HCT116 (cell line): ENCODE data around the gene KHDC4. TPM values are rescaled to one million over a fixed set of nuclear protein-coding genes. Genes with fewer than 3 reads are reported as not detected.

Source experiments
- ATAC-seq: fragments of 200-7000 bp; cut with Tn5 transposase; 2 replicates; pipeline ENCODE4 v1.9.1; 2020; ENCODE audit warnings: mild to moderate bottlenecking, moderate library complexity
- Bru-seq: library from RNA; stranded (reverse); fragments of 400-500 nt; gene quantifications from one replicate; lab custom pipeline; 2021; lab: Mats Ljungman, UMichigan
- BruChase-seq, 2 experiments: library from RNA; stranded (reverse); fragments of 400-500 nt; gene quantifications; one replicate each; lab custom pipeline; 2021; lab: Mats Ljungman, UMichigan
- BruUV-seq: library from RNA; stranded (reverse); fragments of 400-500 nt; replicated peaks from 2 replicates; lab custom pipeline; 2021; lab: Mats Ljungman, UMichigan
- CTCF ChIA-PET: fragments of 300-600 bp; sonication (Branson Sonifier 250); formaldehyde crosslinking; loops from one replicate; lab custom pipeline; 2021; ENCODE audit warnings: antibody characterized with exemption; lab: Charles Lee
- POLR2A ChIA-PET: fragments of 300-600, 350-600 bp; sonication (Branson Sonifier 250); formaldehyde crosslinking; loops from one replicate; lab custom pipeline; 2021; ENCODE audit warnings: antibody characterized with exemption; lab: Charles Lee
- RAD21 ChIA-PET, 2 experiments: fragments of 300-600 bp; sonication (Branson Sonifier 250); formaldehyde crosslinking; loops; one replicate each; lab custom pipeline; 2023; ENCODE audit warnings: low total read pairs in 2 of 2; ENCODE audit not compliant: uncharacterized antibody in 2 of 2, unreplicated experiment in 2 of 2, low non-redundant PET in 1 of 2; lab: Charles Lee
- DNase-seq: peaks from one replicate; pipeline ENCODE4 v3.0.0-alpha.2; 2010; ENCODE audit warnings: low read depth, low spot score
- H2AFZ ChIP-seq: fragments of 200-600 bp; shearing (Covaris generic), sonication (generic); 2 replicates; pipeline ENCODE4 v1.6.1; 2017; ENCODE audit warnings: low read depth, mixed run types, mixed read lengths, antibody characterized with exemption, low read length; ENCODE audit not compliant: poor library complexity, severe bottlenecking
- H3K27ac ChIP-seq: 2 replicates; pipeline ENCODE4 v1.5.1; 2012; ENCODE audit warnings: low read depth, low read length
- H3K27me3 ChIP-seq: fragments of 200-600 bp; sonication (generic); 2 replicates; pipeline ENCODE4 v1.6.1; 2016; ENCODE audit warnings: mixed run types, low read length, mixed read lengths; ENCODE audit not compliant: insufficient read depth
- H3K36me3 ChIP-seq, 2 experiments: fragments of 200-500 bp in 1 of 2; fragments of 200-600 bp in 1 of 2; sonication (Bioruptor generic) in 1 of 2; sonication (generic) in 1 of 2; 2 replicates each; pipeline versions ENCODE4 v1.5.1 to v1.6.1; 2014 to 2016; ENCODE audit warnings: low read length in 2 of 2, inconsistent platforms in 1 of 2, mixed read lengths in 1 of 2, mixed run types in 1 of 2; ENCODE audit not compliant: insufficient read depth in 2 of 2, control insufficient read depth in 1 of 2
- H3K4me1 ChIP-seq, 2 experiments: fragments of 200-600 bp in 1 of 2; sonication (generic) in 1 of 2; 2 replicates each; pipeline versions ENCODE4 v1.5.1 to v1.6.1; 2012 to 2017; ENCODE audit warnings: low read length in 2 of 2, inconsistent platforms in 1 of 2, mild to moderate bottlenecking in 1 of 2, mixed read lengths in 1 of 2, mixed run types in 1 of 2, moderate library complexity in 1 of 2; ENCODE audit not compliant: insufficient read depth in 2 of 2, control insufficient read depth in 1 of 2
- H3K4me2 ChIP-seq: fragments of 200-600 bp; sonication (generic); 2 replicates; pipeline ENCODE4 v1.6.1; 2017; ENCODE audit warnings: mixed run types, low read length, mixed read lengths
- H3K4me3 ChIP-seq, 2 experiments: fragments of 200-600 bp in 1 of 2; sonication (generic) in 1 of 2; replicated peaks in 1 of 2; 2 replicates each; pipeline ENCODE4 v1.5.1; 2011 to 2016; ENCODE audit warnings: low read length in 2 of 2, control low read depth in 1 of 2, low read depth in 1 of 2, mild to moderate bottlenecking in 1 of 2, mixed read lengths in 1 of 2, mixed run types in 1 of 2
- H3K79me2 ChIP-seq: fragments of 200-600 bp; sonication (generic); 2 replicates; pipeline ENCODE4 v1.6.1; 2017; ENCODE audit warnings: mild to moderate bottlenecking, mixed run types, low read length, moderate library complexity, mixed read lengths; ENCODE audit not compliant: insufficient read depth
- H3K9ac ChIP-seq: fragments of 200-600 bp; sonication (generic); 2 replicates; pipeline ENCODE4 v1.6.1; 2016; ENCODE audit warnings: low read length, mixed read lengths
- H3K9me2 ChIP-seq: fragments of 200-600 bp; sonication (generic), shearing (Covaris generic); 2 replicates; pipeline ENCODE4 v1.6.1; 2017; ENCODE audit warnings: mixed run types, mild to moderate bottlenecking, moderate library complexity; ENCODE audit not compliant: insufficient read depth
- H3K9me3 ChIP-seq, 2 experiments: fragments of 200-500 bp in 1 of 2; fragments of 200-600 bp in 1 of 2; sonication (Bioruptor generic) in 1 of 2; sonication (generic) in 1 of 2; 2 replicates each; pipeline ENCODE4 v1.6.1; 2014 to 2017; ENCODE audit warnings: low read length in 2 of 2, mixed read lengths in 2 of 2, inconsistent platforms in 1 of 2, low read depth in 1 of 2, mild to moderate bottlenecking in 1 of 2, mixed run types in 1 of 2, moderate library complexity in 1 of 2; ENCODE audit not compliant: control insufficient read depth in 1 of 2, insufficient read depth in 1 of 2
- H4K20me1 ChIP-seq: fragments of 200-600 bp; sonication (generic), shearing (Covaris generic); 2 replicates; pipeline ENCODE4 v1.6.1; 2017; ENCODE audit warnings: mixed run types, mild to moderate bottlenecking, moderate library complexity; ENCODE audit not compliant: insufficient read depth
- ATF3 ChIP-seq: IDR thresholded peaks from 2 replicates; pipeline ENCODE4 v1.6.1; 2012
- CBX3 ChIP-seq: IDR thresholded peaks from 2 replicates; pipeline ENCODE4 v1.6.1; 2012; ENCODE audit warnings: low read depth
- CEBPB ChIP-seq: IDR thresholded peaks from 2 replicates; pipeline ENCODE4 v1.6.1; 2012; ENCODE audit warnings: low read depth
- CTCF ChIP-seq, 3 experiments: fragments of 200-600 bp in 1 of 3; sonication (generic) in 1 of 3; IDR thresholded peaks in 2 of 3; conservative IDR thresholded peaks in 1 of 3; 2 replicates each; pipeline ENCODE4 v1.5.1; 2012 to 2017; ENCODE audit warnings: low read depth in 2 of 3, low read length in 2 of 3, antibody characterized with exemption in 1 of 3, borderline replicate concordance in 1 of 3, control low read depth in 1 of 3, mild to moderate bottlenecking in 1 of 3, mixed read lengths in 1 of 3, mixed run types in 1 of 3, moderate library complexity in 1 of 3; ENCODE audit not compliant: insufficient read depth in 1 of 3
- EGR1 ChIP-seq: IDR thresholded peaks from 2 replicates; pipeline ENCODE4 v1.6.1; 2012; ENCODE audit warnings: low read depth
- ELF1 ChIP-seq: IDR thresholded peaks from 2 replicates; pipeline ENCODE4 v1.6.1; 2012; ENCODE audit warnings: low read depth, borderline replicate concordance
- EZH2 ChIP-seq: fragments of 200-600 bp; sonication (generic); IDR thresholded peaks from 2 replicates; pipeline ENCODE4 v1.6.1; 2017; ENCODE audit warnings: antibody characterized with exemption, mixed run types
- EZH2phosphoT487 ChIP-seq: fragments of 200-600 bp; IDR thresholded peaks from 2 replicates; pipeline ENCODE4 v1.6.1; 2018; ENCODE audit warnings: antibody characterized with exemption, borderline replicate concordance
- FOSL1 ChIP-seq: IDR thresholded peaks from 2 replicates; pipeline ENCODE4 v1.6.1; 2012; ENCODE audit warnings: low read depth
- JUND ChIP-seq: IDR thresholded peaks from 2 replicates; pipeline ENCODE4 v1.6.1; 2012
- MAX ChIP-seq: IDR thresholded peaks from 2 replicates; pipeline ENCODE4 v1.6.1; 2012
- POLR2A ChIP-seq: IDR thresholded peaks from 2 replicates; pipeline ENCODE4 v1.7.0; 2011; ENCODE audit warnings: borderline replicate concordance; ENCODE audit not compliant: insufficient read depth, insufficient read length; ENCODE audit errors: extremely low read depth
- POLR2AphosphoS5 ChIP-seq: IDR thresholded peaks from 2 replicates; pipeline ENCODE4 v1.6.1; 2011; ENCODE audit warnings: mild to moderate bottlenecking, low read depth, low read length, moderate library complexity
- RAD21 ChIP-seq: IDR thresholded peaks from 2 replicates; pipeline ENCODE4 v1.6.1; 2012; ENCODE audit warnings: low read depth, mild to moderate bottlenecking
- SIN3A ChIP-seq: IDR thresholded peaks from 2 replicates; pipeline ENCODE4 v1.6.1; 2012; ENCODE audit warnings: low read depth
- SP1 ChIP-seq: IDR thresholded peaks from 2 replicates; pipeline ENCODE4 v1.6.1; 2012; ENCODE audit warnings: low read depth
- SRF ChIP-seq: IDR thresholded peaks from 2 replicates; pipeline ENCODE4 v1.6.1; 2012; ENCODE audit warnings: low read depth
- TCF7L2 ChIP-seq: IDR thresholded peaks from 2 replicates; pipeline ENCODE4 v1.7.0; 2011; ENCODE audit warnings: borderline replicate concordance, inconsistent platforms; ENCODE audit not compliant: insufficient read depth, insufficient read length; ENCODE audit errors: extremely low read depth
- YY1 ChIP-seq: IDR thresholded peaks from 2 replicates; pipeline ENCODE4 v1.6.1; 2011; ENCODE audit warnings: low read length, low read depth, moderate library complexity, mild to moderate bottlenecking; ENCODE audit not compliant: insufficient replicate concordance; ENCODE audit errors: extremely low read depth
- ZBTB33 ChIP-seq: IDR thresholded peaks from 2 replicates; pipeline ENCODE4 v1.6.1; 2011; ENCODE audit warnings: mild to moderate bottlenecking, low read length, moderate library complexity; ENCODE audit not compliant: insufficient replicate concordance; ENCODE audit errors: extremely low read depth
- ZFX ChIP-seq: fragments of 450-650 bp; IDR thresholded peaks from 2 replicates; pipeline ENCODE4 v1.6.1; 2017
- ZNF274 ChIP-seq: fragments of 200-500 bp; sonication (Bioruptor generic); IDR thresholded peaks from 2 replicates; pipeline ENCODE4 v1.6.1; 2014; ENCODE audit warnings: mild to moderate bottlenecking, low read depth, low read length, inconsistent platforms
- intact Hi-C: fragments of 100-400 bp; cut with micrococcal nuclease; formaldehyde crosslinking; loops from 2 replicates; pipeline ENCODE4 v1.10.0; 2022
- long read RNA-seq: library from polyadenylated mRNA; unstranded; transcript quantifications from one replicate; pipeline ENCODE4 v2.0.0, GENCODE V29; 2021; ENCODE audit not compliant: unreplicated experiment
- polyA plus RNA-seq: library from polyadenylated mRNA; unstranded; fragments of >200 nt; gene quantifications from 2 replicates; pipeline ENCODE4 v1.2.1, GENCODE V29; 2012; ENCODE audit warnings: missing spikeins
- total RNA-seq: library from RNA; stranded (reverse); gene quantifications from one replicate; pipeline ENCODE4 v1.2.1, GENCODE V29; 2021; ENCODE audit not compliant: unreplicated experiment

KHDC4 gene
- total RNA-seq (60.7 TPM), Bru-seq, nascent RNA (percentile 97 among the genes with signal in this experiment), BruChase-seq, experiment 1, labeled RNA remaining after a 6-hour chase (percentile 93 among the genes with signal in this experiment), BruChase-seq, experiment 2, labeled RNA remaining after a 2-hour chase (percentile 96 among the genes with signal in this experiment)
- 31.2 and 37.0 TPM in 2 replicates for polyA plus RNA-seq
- long read RNA-seq, transcript KHDC4-203 (14 exons, 2,947 nt) = major isoform, 7 of 16 reads
- long read RNA-seq, partial matches to known transcripts = 1 of 16 reads
- long read RNA-seq, other reads (novel, unspliced or antisense) = 8 of 16 reads

- ChIA-PET RAD21 (no interaction called here), CTCF (interaction anchor here (2.6 kb wide), 1 partner anchor 55 kb away, joined by 6 read pairs; no protein-coding TSS in a partner anchor), POLR2A (interaction anchor here (0.8 to 3.8 kb wide), 10 partner anchors 10 to 63 kb away, joined by 3 to 20 read pairs (median 4); partner anchors contain the start of gene ARHGEF2)
- H3K4me2 ChIP-seq = peak within 1 kb of the TSS; percentile 88
- intact Hi-C loops = no loop called here
- ATAC-seq (peak; percentile 89), DNase-seq (peak; percentile 98)
- H3K27ac ChIP-seq = peak within 1 kb of the TSS; percentile 67
- TF ChIP-seq FOSL1 (no peak), CTCF (IDR thresholded peaks at IDR 0.05 in 2 of 3, conservative IDR thresholded peaks at IDR 0.05 in 1 of 3; ENCODE audit: borderline replicate concordance in 1 of 3, insufficient read depth in 1 of 3, low read depth in 2 of 3, low read length in 2 of 3) (0 out of 6 replicates have a peak, but pooled peaks of 1 of the 3 experiments have one; percentile 6), ZFX (peak; percentile 91), EGR1 (no peak), ATF3 (no peak), SIN3A (no peak), EZH2 (no peak), RAD21 (no peak), TCF7L2 (peak; percentile 23), EZH2phosphoT487 (no peak), SP1 (no peak), MAX (no peak), JUND (no peak), POLR2A (peak; percentile 81), ELF1 (no peak), ZNF274 (no peak), SRF (no peak), CEBPB (no peak), POLR2AphosphoS5 (peak; percentile 98), CBX3 (no peak), ZBTB33 (peak; percentile 39), YY1 (peak; percentile 99)
- H3K4me3 ChIP-seq = peak within 1 kb of the TSS; percentile 99
- H4K20me1 ChIP-seq = peaks cover 23% of the 10 kb centered on the region; the same call in 1 of the 2 replicates
- H3K79me2 ChIP-seq = peaks cover 49% of the 10 kb centered on the region
- H3K27me3 ChIP-seq = no peaks in the 10 kb centered on the region
- no peaks in the 10 kb centered on the region for H3K9me2 ChIP-seq
- H3K36me3 ChIP-seq = peaks cover 29 to 40% of the 10 kb centered on the region in 2 experiments
- H3K9me3 ChIP-seq = no peaks in the 10 kb centered on the region
- peak within 1 kb of the TSS; percentile 97 for H3K9ac ChIP-seq
- peaks cover 23 to 42% of the 10 kb centered on the region in 2 experiments for H3K4me1 ChIP-seq
- BruUV-seq = no TSS peak
- peak within 1 kb of the TSS; percentile 14 for H2AFZ ChIP-seq
These were observed at the start of gene KHDC4 for GRCh38 chr1:155934097-155934935. Gene KHDC4 (minus strand): TSS chr1:155934413. CDS start chr1:155934373, 40 bp downstream.
